PFSK-1 (cell line): ENCODE results near the gene METTL25.

Experiments
- FOXP2 ChIP-seq: optimal IDR thresholded peaks from 2 replicates; pipeline ENCODE3; 2011; ENCODE audit warnings: borderline replicate concordance, control low read depth, inconsistent platforms; ENCODE audit not compliant: insufficient read depth; ENCODE audit errors: extremely low read length, extremely low read depth
- POLR2AphosphoS5 ChIP-seq: IDR thresholded peaks from 2 replicates; pipeline ENCODE4 v1.6.1; 2012; ENCODE audit warnings: low read depth, mild to moderate bottlenecking, control low read depth, low read length, moderate library complexity
- REST ChIP-seq, 2 experiments: IDR thresholded peaks; 2 replicates each; pipeline versions ENCODE4 v1.6.1 to v1.8.0; 2011 to 2012; ENCODE audit warnings: low read depth in 2 of 2, low read length in 2 of 2, control low read depth in 1 of 2, inconsistent platforms in 1 of 2, mild to moderate bottlenecking in 1 of 2, moderate library complexity in 1 of 2; ENCODE audit not compliant: insufficient read depth in 1 of 2
- SIN3A ChIP-seq: IDR thresholded peaks from 2 replicates; pipeline ENCODE4 v1.6.1; 2012; ENCODE audit warnings: mild to moderate bottlenecking, low read length, moderate library complexity, borderline replicate concordance; ENCODE audit not compliant: insufficient read depth
- TAF1 ChIP-seq: IDR thresholded peaks from 2 replicates; pipeline ENCODE4 v1.6.1; 2012; ENCODE audit warnings: low read length, control low read depth, borderline replicate concordance; ENCODE audit not compliant: insufficient read depth

- TF ChIP-seq SIN3A: no peak
- no peak for TF ChIP-seq REST (IDR thresholded peaks at IDR 0.05; ENCODE audit: insufficient read depth in 1 of 2, low read depth in 2 of 2, low read length in 2 of 2)
- no peak for TF ChIP-seq POLR2AphosphoS5
- no peak for TF ChIP-seq TAF1
- TF ChIP-seq FOXP2: no peak
Measured at GRCh38 chr12:82366197-82366596, 7.9 kb downstream of the METTL25 start.
